Neural progenitor cell (in vitro differentiated cells): ENCODE results near the gene DNER.

ENCODE experiments used
- EZH2phosphoT487 ChIP-seq: fragments of 200-600 bp; sonication (generic); IDR thresholded peaks from 2 replicates; pipeline ENCODE4 v1.6.1; 2017; ENCODE audit warnings: antibody characterized with exemption
- TF ChIP-seq, protein P1 (sequence below): fragments of 200-600 bp; sonication (generic); IDR thresholded peaks from 2 replicates; pipeline ENCODE4 v1.5.1; 2017; ENCODE audit warnings: antibody characterized with exemption, mild to moderate bottlenecking

DNA sequence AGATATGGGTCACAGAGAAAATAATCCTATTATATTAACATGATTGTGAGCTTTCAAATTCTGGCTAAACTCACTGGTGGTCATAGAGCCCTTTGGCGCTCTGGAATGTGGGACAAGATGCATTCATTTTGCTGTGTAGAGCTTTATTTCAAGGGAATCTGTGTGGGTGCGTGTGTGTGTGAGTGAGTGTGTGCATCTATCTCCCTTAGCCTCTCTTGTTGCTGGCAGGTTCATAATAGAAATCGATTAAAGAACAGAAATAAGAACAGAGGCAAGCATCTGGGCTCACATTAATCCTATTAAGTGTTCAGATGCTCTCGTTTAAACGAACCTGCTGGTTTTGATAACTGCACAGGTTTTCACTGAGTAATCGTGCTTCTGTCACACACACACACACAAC is 287.9 kb downstream of the DNER start:
- TF ChIP-seq, protein P1, sequence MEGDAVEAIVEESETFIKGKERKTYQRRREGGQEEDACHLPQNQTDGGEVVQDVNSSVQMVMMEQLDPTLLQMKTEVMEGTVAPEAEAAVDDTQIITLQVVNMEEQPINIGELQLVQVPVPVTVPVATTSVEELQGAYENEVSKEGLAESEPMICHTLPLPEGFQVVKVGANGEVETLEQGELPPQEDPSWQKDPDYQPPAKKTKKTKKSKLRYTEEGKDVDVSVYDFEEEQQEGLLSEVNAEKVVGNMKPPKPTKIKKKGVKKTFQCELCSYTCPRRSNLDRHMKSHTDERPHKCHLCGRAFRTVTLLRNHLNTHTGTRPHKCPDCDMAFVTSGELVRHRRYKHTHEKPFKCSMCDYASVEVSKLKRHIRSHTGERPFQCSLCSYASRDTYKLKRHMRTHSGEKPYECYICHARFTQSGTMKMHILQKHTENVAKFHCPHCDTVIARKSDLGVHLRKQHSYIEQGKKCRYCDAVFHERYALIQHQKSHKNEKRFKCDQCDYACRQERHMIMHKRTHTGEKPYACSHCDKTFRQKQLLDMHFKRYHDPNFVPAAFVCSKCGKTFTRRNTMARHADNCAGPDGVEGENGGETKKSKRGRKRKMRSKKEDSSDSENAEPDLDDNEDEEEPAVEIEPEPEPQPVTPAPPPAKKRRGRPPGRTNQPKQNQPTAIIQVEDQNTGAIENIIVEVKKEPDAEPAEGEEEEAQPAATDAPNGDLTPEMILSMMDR: no peak
- TF ChIP-seq EZH2phosphoT487: no peak
